OCI-LY7 (cell line): ENCODE results near the gene APPL2. TPM values are rescaled to one million over a fixed set of nuclear protein-coding genes. Genes with fewer than 3 reads are reported as not detected.

Experiments used
- BruUV-seq: library from RNA; stranded (reverse); fragments of 400-500 nt; replicated peaks from 2 replicates; lab custom pipeline; 2021; lab: Mats Ljungman, UMichigan
- CTCF ChIA-PET: fragments of 300-600 bp; sonication (Branson Sonifier 250); formaldehyde crosslinking; loops from one replicate; lab custom pipeline; 2022; ENCODE audit warnings: antibody characterized with exemption; ENCODE audit not compliant: unreplicated experiment; lab: Charles Lee
- POLR2A ChIA-PET: fragments of 300-600 bp; sonication (Branson Sonifier 250); formaldehyde crosslinking; loops from one replicate; lab custom pipeline; 2022; ENCODE audit warnings: antibody characterized with exemption; lab: Charles Lee
- DNase-seq: peaks from one replicate; pipeline ENCODE4 v3.0.0-alpha.2; 2015; ENCODE audit warnings: low spot score
- H2AFZ ChIP-seq: fragments of 200-600 bp; sonication (generic), shearing (Covaris generic); 2 replicates; pipeline ENCODE4 v1.6.1; 2014; ENCODE audit warnings: mild to moderate bottlenecking, antibody characterized with exemption, low read length, moderate library complexity
- H3K27ac ChIP-seq: fragments of 200-600 bp; sonication (generic); 2 replicates; pipeline ENCODE4 v1.5.1; 2014; ENCODE audit warnings: mixed run types, low read depth, mild to moderate bottlenecking, moderate library complexity, low read length, inconsistent platforms; ENCODE audit not compliant: poor library complexity, severe bottlenecking
- H3K36me3 ChIP-seq: fragments of 200-600 bp; sonication (generic); 2 replicates; pipeline ENCODE4 v1.6.1; 2014; ENCODE audit warnings: mild to moderate bottlenecking, antibody characterized with exemption, low read length, moderate library complexity, mixed read lengths; ENCODE audit not compliant: insufficient read depth
- H3K4me1 ChIP-seq: fragments of 200-600 bp; sonication (generic); 2 replicates; pipeline ENCODE4 v1.5.1; 2014; ENCODE audit warnings: mild to moderate bottlenecking, low read length; ENCODE audit not compliant: insufficient read depth, poor library complexity, severe bottlenecking
- H3K4me2 ChIP-seq: fragments of 200-600 bp; sonication (generic); 2 replicates; pipeline ENCODE4 v1.6.1; 2014; ENCODE audit warnings: mild to moderate bottlenecking, low read length
- H3K4me3 ChIP-seq: fragments of 200-600 bp; sonication (generic); 2 replicates; pipeline ENCODE4 v1.5.1; 2014; ENCODE audit warnings: mild to moderate bottlenecking, low read depth, low read length; ENCODE audit not compliant: poor library complexity, severe bottlenecking
- H3K79me2 ChIP-seq: fragments of 200-600 bp; sonication (generic); 2 replicates; pipeline ENCODE4 v1.6.1; 2016; ENCODE audit warnings: low read depth, mild to moderate bottlenecking, low read length, moderate library complexity, mixed read lengths; ENCODE audit not compliant: insufficient read depth
- H3K9me2 ChIP-seq: fragments of 200-600 bp; sonication (generic); 2 replicates; pipeline ENCODE4 v1.6.1; 2016; ENCODE audit warnings: mild to moderate bottlenecking, low read length, mixed read lengths; ENCODE audit not compliant: insufficient read depth
- H3K9me3 ChIP-seq: fragments of 200-600 bp; sonication (generic); 2 replicates; pipeline ENCODE4 v1.6.1; 2014; ENCODE audit warnings: mild to moderate bottlenecking, mixed run types, low read length, mixed read lengths
- H4K20me1 ChIP-seq: fragments of 200-600 bp; sonication (generic); 2 replicates; pipeline ENCODE4 v1.6.1; 2014; ENCODE audit warnings: mild to moderate bottlenecking, antibody characterized with exemption, low read length, moderate library complexity, mixed read lengths; ENCODE audit not compliant: insufficient read depth
- EZH2phosphoT487 ChIP-seq: fragments of 200-600 bp; sonication (generic); IDR thresholded peaks from 2 replicates; pipeline ENCODE4 v1.6.1; 2018; ENCODE audit warnings: low read depth, borderline replicate concordance, mild to moderate bottlenecking, mixed run types, antibody characterized with exemption, low read length, moderate library complexity, mixed read lengths
- intact Hi-C: fragments of 100-400 bp; cut with micrococcal nuclease; formaldehyde crosslinking; loops from one replicate; pipeline ENCODE4 v1.10.0; 2022; ENCODE audit not compliant: unreplicated experiment
- total RNA-seq, 2 experiments: library from RNA; depleted of rRNA in 1 of 2; stranded (reverse); fragments of >200 nt in 1 of 2; shearing (Covaris generic) in 1 of 2; gene quantifications; 2 replicates each; pipeline ENCODE4 v1.2.3, GENCODE V29; 2014 to 2022
- TF ChIP-seq, protein P1 (sequence below): fragments of 200-600 bp; sonication (generic); conservative IDR thresholded peaks from 2 replicates; pipeline ENCODE4 v1.5.1; 2014; ENCODE audit warnings: mild to moderate bottlenecking, antibody characterized with exemption, low read length, moderate library complexity, mixed read lengths

Gene APPL2
- total RNA-seq, 2 experiments from 2014 or later, result 18.8 to 29.1 TPM

DNA sequence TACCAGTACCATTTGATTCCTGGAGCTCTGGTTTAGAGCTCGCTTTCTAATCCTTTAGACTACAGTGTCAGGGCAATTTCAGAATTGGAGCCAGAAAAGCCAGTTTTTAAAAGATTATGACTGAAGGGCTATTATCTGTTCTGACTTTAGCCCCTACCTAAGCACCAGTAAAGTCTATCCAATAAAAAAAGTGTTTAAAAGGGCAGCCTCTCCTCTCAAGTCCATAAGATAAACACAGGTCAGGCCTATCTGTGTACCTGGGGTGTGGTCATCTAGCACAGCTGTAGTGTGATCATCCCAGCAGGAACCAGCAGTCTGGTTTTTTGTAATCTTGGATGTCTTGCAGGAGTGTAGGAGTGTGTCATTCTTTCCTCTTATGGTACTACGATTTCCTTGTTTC lies 6.6 kb downstream of the APPL2 start:
- TF ChIP-seq, protein P1, sequence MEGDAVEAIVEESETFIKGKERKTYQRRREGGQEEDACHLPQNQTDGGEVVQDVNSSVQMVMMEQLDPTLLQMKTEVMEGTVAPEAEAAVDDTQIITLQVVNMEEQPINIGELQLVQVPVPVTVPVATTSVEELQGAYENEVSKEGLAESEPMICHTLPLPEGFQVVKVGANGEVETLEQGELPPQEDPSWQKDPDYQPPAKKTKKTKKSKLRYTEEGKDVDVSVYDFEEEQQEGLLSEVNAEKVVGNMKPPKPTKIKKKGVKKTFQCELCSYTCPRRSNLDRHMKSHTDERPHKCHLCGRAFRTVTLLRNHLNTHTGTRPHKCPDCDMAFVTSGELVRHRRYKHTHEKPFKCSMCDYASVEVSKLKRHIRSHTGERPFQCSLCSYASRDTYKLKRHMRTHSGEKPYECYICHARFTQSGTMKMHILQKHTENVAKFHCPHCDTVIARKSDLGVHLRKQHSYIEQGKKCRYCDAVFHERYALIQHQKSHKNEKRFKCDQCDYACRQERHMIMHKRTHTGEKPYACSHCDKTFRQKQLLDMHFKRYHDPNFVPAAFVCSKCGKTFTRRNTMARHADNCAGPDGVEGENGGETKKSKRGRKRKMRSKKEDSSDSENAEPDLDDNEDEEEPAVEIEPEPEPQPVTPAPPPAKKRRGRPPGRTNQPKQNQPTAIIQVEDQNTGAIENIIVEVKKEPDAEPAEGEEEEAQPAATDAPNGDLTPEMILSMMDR, result no peak
- TF ChIP-seq EZH2phosphoT487, result no peak
- H3K79me2 ChIP-seq, result peaks cover 3% of the 10 kb centered on the region; the same call in 1 of the 2 replicates
- CTCF ChIA-PET, result no interaction called here
- BruUV-seq, result no TSS peak
- DNase-seq, result no peak
- no peak overlapping the region for H2AFZ ChIP-seq
- H3K9me2 ChIP-seq, result no peaks in the 10 kb centered on the region
- POLR2A ChIA-PET, result no interaction called here
- no peaks in the 10 kb centered on the region for H4K20me1 ChIP-seq
- H3K9me3 ChIP-seq, result no peaks in the 10 kb centered on the region
- peaks cover 9% of the 10 kb centered on the region for H3K4me1 ChIP-seq
- H3K4me3 ChIP-seq, result no peak overlapping the region
- intact Hi-C loops, result no loop called here
- H3K36me3 ChIP-seq, result peaks cover 29% of the 10 kb centered on the region
- H3K4me2 ChIP-seq, result no peak overlapping the region
- H3K27ac ChIP-seq, result no peak overlapping the region

DNA sequence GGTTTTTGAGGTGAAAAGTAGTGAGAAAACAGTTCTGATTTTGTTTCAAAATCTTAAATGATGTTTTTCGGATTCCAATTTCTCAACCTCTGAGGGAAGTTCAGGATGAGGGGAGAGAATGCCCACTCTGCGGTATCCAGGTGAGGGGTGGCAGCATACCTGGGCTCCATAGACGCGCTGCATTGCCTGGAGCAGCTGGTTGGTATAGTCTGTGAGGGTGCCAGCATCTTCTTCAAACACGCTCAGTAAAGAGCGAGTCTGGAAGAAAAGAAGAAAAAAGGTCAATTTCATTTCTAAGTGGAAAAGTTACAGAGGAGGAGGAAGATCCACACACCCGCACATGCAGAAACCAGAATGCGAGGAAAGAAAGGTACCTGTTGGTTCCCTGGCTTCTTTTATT lies 7.0 kb downstream of the APPL2 start:
- no peak for DNase-seq
- TF ChIP-seq EZH2phosphoT487, result no peak
- TF ChIP-seq, protein P1, result no peak
- Histone ChIP-seq H3K9me3 (no peaks in the 10 kb centered on the region), H3K9me2 (no peaks in the 10 kb centered on the region), H3K4me3 (no peak overlapping the region), H3K4me2 (no peak overlapping the region), H3K79me2 (no peaks in the 10 kb centered on the region), H4K20me1 (no peaks in the 10 kb centered on the region), H2AFZ (no peak overlapping the region), H3K36me3 (peaks cover 29% of the 10 kb centered on the region), H3K27ac (no peak overlapping the region), H3K4me1 (peaks cover 5% of the 10 kb centered on the region)
- intact Hi-C loops, result no loop called here
- ChIA-PET POLR2A (no interaction called here), CTCF (no interaction called here)
- BruUV-seq, result no TSS peak

DNA sequence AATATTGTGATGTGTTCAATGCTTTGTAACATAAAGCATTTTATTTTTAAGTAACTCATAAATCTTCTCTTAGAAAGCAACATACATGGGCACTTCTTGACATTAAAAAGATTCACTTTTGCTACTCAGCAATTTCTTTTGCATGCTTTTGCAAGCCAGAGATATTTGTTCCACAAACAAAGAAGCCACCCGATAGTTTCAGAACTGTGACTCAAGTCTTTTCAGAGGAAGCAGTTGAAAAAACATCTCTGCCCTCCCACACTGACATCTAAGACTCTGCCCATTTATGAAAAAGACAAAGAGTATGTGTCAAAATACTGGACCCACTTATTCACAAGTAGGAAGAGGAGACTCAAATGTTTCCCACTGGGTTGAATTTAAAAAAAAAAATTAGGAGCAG lies 7.5 kb downstream of the APPL2 start:
- H4K20me1 ChIP-seq, result no peaks in the 10 kb centered on the region
- H3K27ac ChIP-seq, result no peak overlapping the region
- no peak overlapping the region for H2AFZ ChIP-seq
- no peak overlapping the region for H3K4me3 ChIP-seq
- POLR2A ChIA-PET, result no interaction called here
- H3K9me2 ChIP-seq, result no peaks in the 10 kb centered on the region
- intact Hi-C loops, result no loop called here
- TF ChIP-seq, protein P1, result no peak
- TF ChIP-seq EZH2phosphoT487, result no peak
- no peak overlapping the region for H3K4me2 ChIP-seq
- H3K79me2 ChIP-seq, result no peaks in the 10 kb centered on the region
- peaks cover 29% of the 10 kb centered on the region for H3K36me3 ChIP-seq
- H3K9me3 ChIP-seq, result no peaks in the 10 kb centered on the region
- no TSS peak for BruUV-seq
- peaks cover under 1% of the 10 kb centered on the region for H3K4me1 ChIP-seq
- CTCF ChIA-PET, result no interaction called here
- no peak for DNase-seq
